Activated CD4-positive, alpha-beta T cell treated with anti-CD3 and anti-CD28 coated beads for 48 hours (primary cell): ENCODE measurements around the gene CAMTA1.
"Not testable (repeated sequence)": the region's sequence is repeated elsewhere in the genome, so short reads cannot be mapped to it uniquely, and the experiment has no call there.

Experiments
- DNase-seq: peaks from one replicate; pipeline ENCODE4 v3.0.0-alpha.2; 2020

The CAMTA1 gene

GRCh38 chr1:6912518-6912917 is 127.3 kb downstream of the CAMTA1 start:
- no peak for DNase-seq

GRCh38 chr1:6913086-6913485 is 127.8 kb downstream of the CAMTA1 start:
- DNase-seq: no peak

GRCh38 chr1:6914706-6915105 is 129.5 kb downstream of the CAMTA1 start:
- DNase-seq: no peak

GRCh38 chr1:6915999-6916565 is 130.8 kb downstream of the CAMTA1 start:
- DNase-seq: no peak

- no peak for DNase-seq
Observed at GRCh38 chr1:6917067-6917466, 131.8 kb downstream of the CAMTA1 start.

- no peak for DNase-seq
Observed at GRCh38 chr1:6918186-6918924, 133.1 kb downstream of the CAMTA1 start.

GRCh38 chr1:6918925-6919511 is 133.8 kb downstream of the CAMTA1 start:
- DNase-seq: no peak

- DNase-seq: not testable (repeated sequence)
Observed at GRCh38 chr1:6921506-6921905, 136.3 kb downstream of the CAMTA1 start.

- no peak for DNase-seq
Observed at GRCh38 chr1:6922096-6922931, 137.1 kb downstream of the CAMTA1 start.

GRCh38 chr1:6923012-6923411 is 137.8 kb downstream of the CAMTA1 start:
- no peak for DNase-seq

GRCh38 chr1:6923416-6923815 is 138.2 kb downstream of the CAMTA1 start:
- no peak for DNase-seq

- no peak for DNase-seq
Observed at GRCh38 chr1:6923955-6924881, 139.0 kb downstream of the CAMTA1 start.

GRCh38 chr1:6924891-6925290 is 139.6 kb downstream of the CAMTA1 start:
- DNase-seq: no peak

GRCh38 chr1:6927626-6928025 is 142.4 kb downstream of the CAMTA1 start:
- no peak for DNase-seq

GRCh38 chr1:6928106-6928885 is 143.0 kb downstream of the CAMTA1 start:
- no peak for DNase-seq

- DNase-seq: no peak
Observed at GRCh38 chr1:6930732-6931300, 145.6 kb downstream of the CAMTA1 start.

- DNase-seq: no peak
Observed at GRCh38 chr1:6935361-6935883, 150.2 kb downstream of the CAMTA1 start.

- no peak for DNase-seq
Observed at GRCh38 chr1:6935911-6936690, 150.8 kb downstream of the CAMTA1 start.

- DNase-seq: no peak
Observed at GRCh38 chr1:6937048-6937447, 151.8 kb downstream of the CAMTA1 start.

GRCh38 chr1:6939363-6939762 is 154.1 kb downstream of the CAMTA1 start:
- no peak for DNase-seq
